IMR-90 (cell line): Measurements from ENCODE around the gene GON7. TPM values are rescaled to one million over a fixed set of nuclear protein-coding genes. Genes with fewer than 3 reads are reported as not detected.
A peak's percentile ranks its signal among the peaks of the same experiment; 100 is the strongest.

Experiments used
- ATAC-seq: fragments of 200-7000 bp; cut with Tn5 transposase; 2 replicates; pipeline ENCODE4 v1.9.1; 2020; ENCODE audit warnings: low read depth, mild to moderate bottlenecking, moderate library complexity
- BruUV-seq: library from RNA; stranded (reverse); fragments of 400-500 nt; replicated peaks from 2 replicates; lab custom pipeline; 2021; lab: Mats Ljungman, UMichigan
- CTCF ChIA-PET: fragments of 300-600 bp; formaldehyde crosslinking; extraction: SDS; loops from one replicate; lab custom pipeline; 2021; ENCODE audit warnings: antibody characterized with exemption; lab: Yijun Ruan, JAX
- POLR2A ChIA-PET: fragments of 300-600 bp; sonication (Branson Sonifier 250); formaldehyde crosslinking; loops from one replicate; lab custom pipeline; 2022; ENCODE audit warnings: antibody characterized with exemption; ENCODE audit not compliant: unreplicated experiment; lab: Charles Lee
- DNase-seq: peaks from one replicate; pipeline ENCODE4 v3.0.0; 2013
- H2AFZ ChIP-seq: replicated peaks from 2 replicates; pipeline ENCODE3; 2013; ENCODE audit warnings: low read length, mild to moderate bottlenecking; ENCODE audit not compliant: poor library complexity
- H2AK5ac ChIP-seq: 2 replicates; pipeline ENCODE4 v1.6.1; 2013; ENCODE audit warnings: low read depth, low read length, inconsistent platforms
- H2AK9ac ChIP-seq: replicated peaks from 2 replicates; pipeline ENCODE3; 2013; ENCODE audit warnings: mild to moderate bottlenecking, low read depth, low read length, moderate library complexity; ENCODE audit not compliant: poor library complexity
- H2BK120ac ChIP-seq: 2 replicates; pipeline ENCODE4 v1.6.1; 2013; ENCODE audit warnings: low read depth, low read length, inconsistent platforms
- H2BK15ac ChIP-seq: 3 replicates; pipeline ENCODE4 v1.6.1; 2013; ENCODE audit warnings: low read depth, low read length, inconsistent platforms
- H2BK20ac ChIP-seq: 2 replicates; pipeline ENCODE4 v1.6.1; 2013; ENCODE audit warnings: low read depth, mild to moderate bottlenecking, inconsistent platforms, low read length, moderate library complexity
- H2BK5ac ChIP-seq: 2 replicates; pipeline ENCODE4 v1.6.1; 2013; ENCODE audit warnings: mild to moderate bottlenecking, low read depth, low read length, inconsistent platforms; ENCODE audit not compliant: poor library complexity, severe bottlenecking
- H3K14ac ChIP-seq: replicated peaks from 2 replicates; pipeline ENCODE4 v1.6.1; 2013; ENCODE audit warnings: low read depth, low read length, inconsistent platforms
- H3K18ac ChIP-seq: 2 replicates; pipeline ENCODE4 v1.6.1; 2013; ENCODE audit warnings: low read depth, low read length, control low read depth
- H3K23ac ChIP-seq: 2 replicates; pipeline ENCODE4 v1.6.1; 2013; ENCODE audit warnings: low read depth, low read length, inconsistent platforms
- H3K27ac ChIP-seq: 2 replicates; pipeline ENCODE4 v1.5.1; 2013; ENCODE audit warnings: mild to moderate bottlenecking, control low read depth, low read length; ENCODE audit not compliant: insufficient read depth
- H3K27me3 ChIP-seq: 2 replicates; pipeline ENCODE4 v1.6.1; 2013; ENCODE audit warnings: low read length; ENCODE audit not compliant: control insufficient read depth, insufficient read depth
- H3K36me3 ChIP-seq: 2 replicates; pipeline ENCODE4 v1.6.1; 2013; ENCODE audit warnings: low read length, mixed read lengths; ENCODE audit not compliant: control insufficient read depth, insufficient read depth
- H3K4ac ChIP-seq: 2 replicates; pipeline ENCODE4 v1.6.1; 2013; ENCODE audit warnings: low read depth, low read length, inconsistent platforms
- H3K4me1 ChIP-seq: 2 replicates; pipeline ENCODE4 v1.6.1; 2013; ENCODE audit warnings: low read length, mixed read lengths; ENCODE audit not compliant: control insufficient read depth, insufficient read depth
- H3K4me2 ChIP-seq: 2 replicates; pipeline ENCODE4 v1.6.1; 2013; ENCODE audit warnings: low read depth, mild to moderate bottlenecking, control low read depth, low read length, moderate library complexity
- H3K4me3 ChIP-seq: 2 replicates; pipeline ENCODE4 v1.5.1; 2013; ENCODE audit warnings: low read depth, mild to moderate bottlenecking, control low read depth, low read length, moderate library complexity; ENCODE audit not compliant: insufficient read depth
- H3K56ac ChIP-seq: 2 replicates; pipeline ENCODE4 v1.6.1; 2013; ENCODE audit warnings: low read length, inconsistent platforms; ENCODE audit not compliant: insufficient read depth; ENCODE audit errors: extremely low read depth
- H3K79me1 ChIP-seq, 2 experiments: 2 replicates each; pipeline ENCODE4 v1.6.1; 2013; ENCODE audit warnings: low read length in 2 of 2, inconsistent platforms in 1 of 2, low read depth in 1 of 2
- H3K9ac ChIP-seq: 2 replicates; pipeline ENCODE4 v1.6.1; 2013; ENCODE audit warnings: low read depth, low read length, control low read depth
- H3K9me1 ChIP-seq: 2 replicates; pipeline ENCODE4 v1.6.1; 2013; ENCODE audit warnings: low read length, inconsistent platforms; ENCODE audit not compliant: insufficient read depth
- H3K9me3 ChIP-seq: 2 replicates; pipeline ENCODE4 v1.6.1; 2013; ENCODE audit warnings: low read length; ENCODE audit not compliant: control insufficient read depth, insufficient read depth
- H4K20me1 ChIP-seq: 2 replicates; pipeline ENCODE4 v1.6.1; 2013; ENCODE audit warnings: low read length, inconsistent platforms; ENCODE audit not compliant: insufficient read depth
- H4K5ac ChIP-seq: 2 replicates; pipeline ENCODE4 v1.6.1; 2013; ENCODE audit warnings: mild to moderate bottlenecking, low read depth, low read length, control low read depth
- H4K8ac ChIP-seq, 2 experiments: 2 replicates each; pipeline ENCODE4 v1.6.1; 2013; ENCODE audit warnings: low read depth in 2 of 2, low read length in 2 of 2, control low read depth in 1 of 2, inconsistent platforms in 1 of 2
- H4K91ac ChIP-seq: 2 replicates; pipeline ENCODE4 v1.6.1; 2013; ENCODE audit warnings: low read depth, low read length, inconsistent platforms; ENCODE audit not compliant: insufficient read depth
- CTCF ChIP-seq: conservative IDR thresholded peaks from 2 replicates; pipeline ENCODE4 v1.5.1; 2012; ENCODE audit warnings: mild to moderate bottlenecking, low read depth, low read length, improper control_type of control experiment
- MAFK ChIP-seq: IDR thresholded peaks from 2 replicates; pipeline ENCODE4 v1.6.1; 2012; ENCODE audit warnings: low read depth, low read length, improper control_type of control experiment
- WGBS, 2 experiments: methylation state at CpG; one replicate each; pipeline versions ENCODE4 v1.1.5 to v1.1.7; 2013; ENCODE audit warnings: missing lambda C conversion rate in 2 of 2; ENCODE audit not compliant: insufficient read length in 1 of 2; ENCODE audit errors: extremely low coverage in 2 of 2; 5-methylcytosine and 5-hydroxymethylcytosine counted together
- dilution Hi-C: fragments of 300-500 bp; cut with HindIII; formaldehyde crosslinking; loops from one replicate; pipeline ENCODE4 v1.14.3; 2018; ENCODE audit warnings: low sequenced_read_pairs; ENCODE audit not compliant: unreplicated experiment
- in situ Hi-C: fragments of 300-500 bp; cut with MboI; formaldehyde crosslinking; loops from 3 replicates; pipeline ENCODE4 v1.14.3; 2019; ENCODE audit warnings: low sequenced_read_pairs, inconsistent platforms, mixed read lengths
- intact Hi-C: fragments of 100-400 bp; cut with micrococcal nuclease; formaldehyde crosslinking; loops from 2 replicates; pipeline ENCODE4 v1.10.0; 2022
- polyA plus RNA-seq, 3 experiments: library from polyadenylated mRNA; depleted of rRNA; stranded (reverse); fragments of >200 nt; gene quantifications; 2 replicates each; pipeline ENCODE4 v1.2.3, GENCODE V29; 2012; ENCODE audit warnings: low replicate concordance in 1 of 3
- total RNA-seq: library from RNA; depleted of rRNA; stranded (reverse); fragments of >200 nt; gene quantifications from 2 replicates; pipeline ENCODE4 v1.2.3, GENCODE V29; 2012

Gene GON7
- total and polyA plus RNA-seq, 2 of the 4 experiments (the other 2 are of a cell fraction), result 4.3 to 7.8 TPM

- Histone ChIP-seq H2AK9ac (no peak overlapping the region), H3K9me3 (no peaks in the 10 kb centered on the region), H2BK15ac (no peak overlapping the region), H4K91ac (no peak overlapping the region), H4K5ac (no peak overlapping the region), H3K27me3 (no peaks in the 10 kb centered on the region), H4K8ac (no peak overlapping the region), H4K20me1 (no peaks in the 10 kb centered on the region), H3K4me1 (peaks cover 2% of the 10 kb centered on the region; the same call in 1 of the 2 replicates), H3K4ac (no peak overlapping the region), H3K4me2 (no peak overlapping the region), H2AFZ (no peak overlapping the region), H2BK5ac (no peak overlapping the region), H3K14ac (no peak overlapping the region), H3K18ac (no peak overlapping the region), H2AK5ac (no peak overlapping the region), H3K9ac (no peak overlapping the region), H3K36me3 (peaks cover 19% of the 10 kb centered on the region), H3K9me1 (peaks cover 9% of the 10 kb centered on the region; the same call in 1 of the 2 replicates), H3K23ac (no peak overlapping the region), H2BK120ac (no peak overlapping the region), H3K56ac (no peak overlapping the region), H2BK20ac (no peak overlapping the region), H3K79me1 (no peaks in the 10 kb centered on the region), H3K27ac (no peak overlapping the region), H3K4me3 (no peak overlapping the region)
- no TSS peak for BruUV-seq
- TF ChIP-seq CTCF, result no peak
- peak; percentile 55; the same call in 1 of the 2 replicates for TF ChIP-seq MAFK
- WGBS, 2 experiments, result no CpG with 5 or more reads among the region's 8 CpGs
- ChIA-PET CTCF (no interaction called here), POLR2A (no interaction called here)
- dilution Hi-C loops (no loop called here), in situ Hi-C loops (no loop called here), intact Hi-C loops (no loop called here)
- ATAC-seq (no peak), DNase-seq (no peak)
Observed at GRCh38 chr14:93228550-93228949, 21.7 kb upstream of the GON7 start.
